Erythroblast (primary cell): ENCODE data around the gene AKR1A1.

Experiments used
- GATA1 ChIP-seq: IDR thresholded peaks from 2 replicates; pipeline ENCODE4 v1.6.1; 2011; ENCODE audit warnings: low read depth, mild to moderate bottlenecking, control low read depth, low read length, moderate library complexity
- POLR2A ChIP-seq: IDR thresholded peaks from 2 replicates; pipeline ENCODE4 v1.6.1; 2011; ENCODE audit warnings: mild to moderate bottlenecking, low read length

DNA sequence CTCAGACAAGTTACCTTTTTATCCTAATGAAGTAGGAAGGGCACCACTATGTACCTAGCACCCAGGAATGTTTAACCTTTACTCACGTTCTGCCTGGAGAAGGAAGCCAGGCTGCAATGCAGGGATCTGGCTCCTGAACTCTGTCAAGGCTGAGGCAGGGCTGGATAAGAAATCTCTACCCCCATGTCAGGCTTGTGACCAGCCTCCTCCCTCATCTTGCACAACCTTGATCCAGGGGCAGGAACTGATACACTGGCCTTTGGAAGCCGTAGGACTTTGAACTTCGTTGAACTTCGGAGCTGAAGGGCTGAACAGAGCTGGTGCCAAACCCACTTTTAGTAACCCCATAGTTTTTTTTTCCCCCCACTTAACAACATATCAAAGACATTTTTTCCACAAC is 8.0 kb upstream of the AKR1A1 start:
- TF ChIP-seq POLR2A, result no peak
- TF ChIP-seq GATA1, result no peak
